C4-2B (cell line): ENCODE measurements around the gene AFAP1.

Source experiments
- CTCF ChIP-seq: fragments of 450-650 bp; conservative IDR thresholded peaks from 2 replicates; pipeline ENCODE4 v1.5.1; 2017; ENCODE audit warnings: mild to moderate bottlenecking
- ZFX ChIP-seq: fragments of 450-650 bp; IDR thresholded peaks from 2 replicates; pipeline ENCODE4 v1.6.1; 2017

GRCh38 chr4:7800410-7800809 is 139.3 kb downstream of the AFAP1 start:
- no peak for TF ChIP-seq CTCF
- no peak for TF ChIP-seq ZFX
